A204.1 (cell line): Measurements from ENCODE around the gene DIPK2A.

Experiments used
- FAIRE-seq: peaks from 2 replicates; lab custom pipeline; 2012; peaks lifted over from hg19 to GRCh38; lab: Jason Lieb, UNC

DIPK2A gene

GRCh38 chr3:143974271-143975238, 2.9 kb downstream of the DIPK2A start:
- FAIRE-seq, result no peak

- FAIRE-seq, result peak; percentile 73
Observed at GRCh38 chr3:143975554-143976152, 4.0 kb downstream of the DIPK2A start.

DNA sequence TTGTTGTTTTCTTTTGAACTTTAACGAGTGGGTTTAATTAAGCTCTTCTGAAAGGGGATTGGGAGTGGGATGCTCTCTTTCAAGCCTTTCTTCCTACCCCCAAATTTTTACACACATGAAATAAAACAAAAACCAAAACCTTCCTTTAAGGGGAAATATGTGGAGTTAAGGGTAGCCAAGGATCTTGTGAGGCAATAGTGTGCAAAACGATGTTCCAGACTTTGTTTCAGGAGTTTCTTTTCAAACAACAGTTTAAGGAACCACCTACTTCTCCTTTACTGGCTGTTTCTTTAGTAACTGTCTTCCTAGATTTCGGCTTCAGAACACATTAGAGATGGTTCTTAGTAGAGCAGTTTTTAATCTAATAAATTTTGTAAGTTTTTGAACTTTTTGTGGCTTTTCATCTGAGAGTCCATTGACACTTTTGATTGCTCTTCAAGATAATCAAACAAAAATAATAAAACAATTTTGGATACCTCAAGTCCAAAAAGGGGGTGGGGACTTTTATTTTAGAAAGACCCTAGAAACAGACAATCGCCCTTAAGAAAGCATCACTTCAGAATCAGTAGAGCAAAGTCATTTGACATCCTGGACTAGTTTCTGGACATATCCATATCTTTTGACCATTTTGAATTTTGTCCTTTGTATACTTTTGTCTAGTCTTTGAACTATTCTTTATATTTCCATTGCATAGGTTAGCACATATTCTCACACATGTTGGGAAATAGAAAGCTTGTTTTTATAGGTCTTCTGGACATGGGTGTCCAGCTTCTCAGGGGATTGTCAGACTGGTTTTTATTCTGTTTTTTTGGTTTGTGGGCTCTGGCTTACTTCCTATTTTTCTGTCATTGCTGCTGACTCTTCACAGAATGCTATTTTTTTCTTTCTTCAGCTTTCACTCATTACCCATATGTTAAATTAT, 6.0 kb downstream of the DIPK2A start:
- no peak for FAIRE-seq

DNA sequence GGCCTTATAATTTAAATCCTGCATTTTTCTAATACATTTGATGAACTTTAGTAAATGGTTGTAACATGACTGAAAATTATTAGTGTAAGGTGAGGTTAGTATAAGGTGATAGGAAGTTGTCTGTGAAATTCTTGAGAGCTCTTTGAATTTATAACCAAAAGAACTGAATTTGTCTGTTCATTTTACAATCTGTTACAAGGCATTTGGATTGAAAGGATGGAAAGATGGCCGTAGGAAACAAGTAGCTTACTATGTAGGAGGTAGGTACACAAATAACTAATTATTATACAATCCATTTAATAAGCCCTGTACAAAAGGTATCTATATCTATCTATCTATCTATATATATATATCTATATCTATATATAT, 6.6 kb downstream of the DIPK2A start:
- no peak for FAIRE-seq

GRCh38 chr3:143979041-143979440, 7.4 kb downstream of the DIPK2A start:
- FAIRE-seq, result no peak

DNA sequence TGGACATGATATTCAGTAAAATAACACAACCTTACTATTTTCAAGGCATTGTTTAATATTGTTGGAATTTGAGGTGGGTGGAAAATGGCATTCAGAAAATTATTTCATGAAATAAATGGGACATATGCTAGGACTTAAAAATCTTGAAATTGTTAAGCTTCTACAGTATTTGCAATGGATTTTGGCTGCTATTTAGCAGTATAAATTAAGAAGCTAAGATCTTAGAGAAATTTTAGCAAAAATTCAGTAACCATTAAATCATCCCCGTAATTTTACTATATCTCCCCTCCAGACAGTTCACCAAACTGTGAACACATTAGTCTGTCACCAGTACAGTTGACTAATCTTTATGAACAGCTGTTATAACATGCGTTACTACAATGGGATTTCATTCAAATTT, 8.2 kb downstream of the DIPK2A start:
- no peak for FAIRE-seq

DNA sequence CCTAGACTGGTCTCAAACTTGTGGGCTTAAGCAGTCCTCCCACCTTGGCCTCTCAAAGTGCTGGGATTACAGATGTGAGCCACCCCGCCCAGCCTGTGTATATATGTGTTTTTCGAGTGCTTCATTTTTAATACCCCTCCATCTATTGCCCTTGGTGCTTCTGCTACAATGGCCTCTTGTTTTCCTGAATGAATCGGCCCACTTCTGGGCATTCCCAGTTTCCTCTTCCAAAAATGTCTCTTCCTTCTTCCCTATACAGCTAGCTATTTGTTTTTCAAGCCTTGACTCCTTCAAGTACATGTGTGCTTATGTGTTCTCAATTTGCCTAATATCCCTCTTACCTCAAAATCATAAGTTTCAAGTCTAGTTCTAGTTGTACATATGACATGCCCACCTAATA, 16.7 kb downstream of the DIPK2A start:
- FAIRE-seq, result no peak

DNA sequence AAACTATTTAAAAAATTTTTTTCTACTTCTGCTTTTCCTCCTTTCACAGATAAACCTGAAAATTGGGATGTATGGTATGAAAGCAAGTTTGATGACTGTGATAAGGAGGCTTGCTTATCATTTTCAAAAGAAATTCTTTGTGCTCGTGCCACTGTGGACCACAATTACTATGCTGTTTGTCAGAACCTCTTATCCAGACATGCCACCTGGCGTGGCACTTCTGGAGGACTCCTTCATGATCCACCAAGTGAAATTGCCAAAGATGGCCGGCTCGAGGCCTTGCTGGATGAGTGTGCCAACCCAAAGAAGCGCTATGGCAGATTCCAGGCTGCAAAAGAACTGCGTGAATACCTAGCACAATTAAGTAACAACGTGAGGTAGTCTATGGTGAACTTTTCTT, 17.8 kb downstream of the DIPK2A start:
- FAIRE-seq, result no peak

GRCh38 chr3:143991713-143992112, 20.1 kb downstream of the DIPK2A start:
- FAIRE-seq, result no peak

DNA sequence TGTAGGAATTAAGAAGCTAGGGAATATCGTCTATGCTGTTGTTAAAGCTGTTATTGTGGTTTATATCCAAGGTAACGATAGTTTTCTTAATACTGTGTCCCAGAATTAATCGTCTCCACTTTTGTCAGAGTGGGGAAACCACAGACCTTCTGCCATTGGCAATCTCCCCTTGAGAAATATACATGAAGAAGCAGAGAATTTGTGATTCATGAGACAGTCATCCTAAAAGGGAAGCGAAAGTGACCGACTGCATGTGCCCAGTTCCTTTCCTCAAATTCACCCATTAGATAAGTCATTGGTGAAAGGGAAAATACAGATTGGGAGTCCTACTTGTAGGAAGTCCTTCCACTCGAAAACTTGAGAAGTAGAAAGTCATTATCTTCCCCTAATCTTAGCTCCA, 26.6 kb downstream of the DIPK2A start:
- no peak for FAIRE-seq

- FAIRE-seq, result no peak
Observed at GRCh38 chr3:144003051-144003450, 31.4 kb downstream of the DIPK2A start.

DNA sequence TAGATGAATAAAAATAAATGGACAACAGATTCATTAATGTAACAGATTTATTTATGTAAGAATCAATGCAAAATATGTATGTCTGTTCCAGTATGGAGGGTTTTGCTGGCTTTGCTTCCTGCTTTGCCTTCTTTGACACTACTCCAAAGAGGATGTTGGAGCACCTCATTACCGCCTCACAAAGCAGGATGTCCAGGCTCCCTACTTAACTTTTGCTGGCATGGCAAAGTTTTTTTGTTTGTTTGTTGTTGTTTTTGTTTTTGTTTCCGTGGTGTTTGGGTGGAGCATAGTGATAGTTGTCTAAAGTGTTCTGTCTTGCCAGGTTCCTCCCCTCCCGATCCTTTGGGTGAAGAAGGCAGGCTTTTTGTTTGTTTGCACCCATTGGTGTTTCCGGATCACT, 38.7 kb downstream of the DIPK2A start:
- no peak for FAIRE-seq

DNA sequence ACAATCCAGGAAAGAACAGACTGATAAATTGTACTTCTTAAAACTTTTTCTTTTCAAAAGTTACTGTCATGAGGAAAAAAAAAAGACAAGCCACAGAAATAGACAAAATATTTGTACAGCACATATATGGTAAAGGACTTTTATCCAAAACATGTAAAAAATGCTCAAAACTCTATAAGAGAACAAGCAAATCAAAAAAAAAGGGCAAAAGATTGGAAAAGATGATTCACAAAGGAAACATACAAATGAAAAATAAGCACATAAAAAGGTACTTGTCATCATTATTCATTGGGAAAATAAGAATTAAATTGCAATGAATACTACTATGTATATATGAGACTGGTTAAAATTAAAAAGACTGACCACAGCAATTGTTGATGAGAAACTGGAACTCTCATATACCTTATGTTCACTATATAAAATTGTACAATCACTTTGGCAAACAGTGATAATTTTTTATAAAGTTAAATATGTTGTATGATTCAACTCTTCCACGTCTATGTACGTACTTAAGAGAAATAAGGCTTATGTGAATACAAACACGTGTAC, 39.7 kb downstream of the DIPK2A start:
- peak; percentile 9 for FAIRE-seq

- FAIRE-seq, result no peak
Observed at GRCh38 chr3:144015133-144015532, 43.5 kb downstream of the DIPK2A start.

DNA sequence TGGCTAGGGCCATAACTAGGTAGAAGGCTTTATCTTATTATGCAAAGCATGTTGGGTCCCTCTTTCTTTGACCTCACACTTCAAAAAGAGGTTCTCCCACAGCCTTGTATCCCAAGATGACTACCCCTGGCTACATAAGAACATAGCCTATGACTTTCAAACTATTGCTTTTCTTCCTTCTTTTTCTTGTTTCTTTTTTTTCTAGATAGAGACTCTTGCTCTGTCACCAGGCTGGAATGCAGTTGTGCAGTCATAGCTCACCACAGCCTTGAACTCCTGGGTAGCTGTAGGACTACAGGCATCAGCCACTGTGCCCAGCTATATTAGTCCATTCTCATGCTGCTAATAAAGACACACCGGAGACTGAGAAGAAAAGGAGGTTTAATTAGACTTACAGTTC, 47.2 kb downstream of the DIPK2A start:
- no peak for FAIRE-seq
